Measurements from ENCODE around the gene KIF19.

DNA sequence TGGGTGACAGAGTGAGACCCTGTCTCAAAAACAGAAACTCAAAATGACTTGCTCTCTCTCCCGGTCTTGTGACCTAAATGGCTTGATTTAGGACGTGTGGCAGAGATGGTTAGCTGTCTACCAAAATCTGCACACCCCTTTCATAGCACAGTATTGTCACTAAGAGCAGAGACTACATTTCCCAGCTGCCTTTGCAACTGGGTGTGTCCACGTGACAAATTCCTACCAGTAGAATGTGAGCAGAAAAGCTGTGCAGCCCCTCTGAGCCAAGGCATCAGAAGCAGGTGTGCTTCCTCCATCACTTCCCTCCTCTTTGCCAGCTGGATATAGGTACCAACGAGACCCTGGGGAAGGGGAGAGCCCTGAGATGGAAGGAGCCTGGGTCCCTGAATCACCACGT lies 66.8 kb downstream of the KIF19 start:
- TF ChIP-seq, protein P1, sequence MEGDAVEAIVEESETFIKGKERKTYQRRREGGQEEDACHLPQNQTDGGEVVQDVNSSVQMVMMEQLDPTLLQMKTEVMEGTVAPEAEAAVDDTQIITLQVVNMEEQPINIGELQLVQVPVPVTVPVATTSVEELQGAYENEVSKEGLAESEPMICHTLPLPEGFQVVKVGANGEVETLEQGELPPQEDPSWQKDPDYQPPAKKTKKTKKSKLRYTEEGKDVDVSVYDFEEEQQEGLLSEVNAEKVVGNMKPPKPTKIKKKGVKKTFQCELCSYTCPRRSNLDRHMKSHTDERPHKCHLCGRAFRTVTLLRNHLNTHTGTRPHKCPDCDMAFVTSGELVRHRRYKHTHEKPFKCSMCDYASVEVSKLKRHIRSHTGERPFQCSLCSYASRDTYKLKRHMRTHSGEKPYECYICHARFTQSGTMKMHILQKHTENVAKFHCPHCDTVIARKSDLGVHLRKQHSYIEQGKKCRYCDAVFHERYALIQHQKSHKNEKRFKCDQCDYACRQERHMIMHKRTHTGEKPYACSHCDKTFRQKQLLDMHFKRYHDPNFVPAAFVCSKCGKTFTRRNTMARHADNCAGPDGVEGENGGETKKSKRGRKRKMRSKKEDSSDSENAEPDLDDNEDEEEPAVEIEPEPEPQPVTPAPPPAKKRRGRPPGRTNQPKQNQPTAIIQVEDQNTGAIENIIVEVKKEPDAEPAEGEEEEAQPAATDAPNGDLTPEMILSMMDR (IDR thresholded peaks at IDR 0.05; ENCODE audit: low read depth, low read length): no peak
- TF ChIP-seq EZH2phosphoT487 (IDR thresholded peaks at IDR 0.05; ENCODE audit: low read depth): no peak
